Osteoblast (primary cell): ENCODE results near the gene RDH16. TPM values are rescaled to one million over a fixed set of nuclear protein-coding genes. Genes with fewer than 3 reads are reported as not detected.

Source experiments
- DNase-seq: peaks from one replicate; pipeline ENCODE4 v3.0.0; 2011; ENCODE audit warnings: low spot score, mixed read lengths; ENCODE audit not compliant: insufficient read length; ENCODE audit errors: missing footprints
- H2AFZ ChIP-seq: 2 replicates; pipeline ENCODE4 v1.6.0; 2011; ENCODE audit warnings: mild to moderate bottlenecking, low read length
- H3K27ac ChIP-seq: 2 replicates; pipeline ENCODE4 v1.5.1; 2011; ENCODE audit warnings: mild to moderate bottlenecking, low read depth, low read length, moderate library complexity
- H3K27me3 ChIP-seq: 2 replicates; pipeline ENCODE4 v1.6.0; 2012; ENCODE audit warnings: mild to moderate bottlenecking, control low read depth, inconsistent platforms, low read length, moderate library complexity; ENCODE audit not compliant: insufficient read depth
- H3K36me3 ChIP-seq: 2 replicates; pipeline ENCODE4 v1.5.1; 2011; ENCODE audit warnings: mild to moderate bottlenecking, low read length, control low read depth, moderate library complexity; ENCODE audit not compliant: insufficient read depth
- H3K4me1 ChIP-seq: 2 replicates; pipeline ENCODE4 v1.5.1; 2011; ENCODE audit warnings: mild to moderate bottlenecking, low read length, control low read depth, moderate library complexity; ENCODE audit not compliant: insufficient read depth
- H3K4me2 ChIP-seq: 2 replicates; pipeline ENCODE4 v1.6.0; 2011; ENCODE audit warnings: mild to moderate bottlenecking, low read length; ENCODE audit not compliant: insufficient read depth
- H3K4me3 ChIP-seq: fragments of 200-600 bp; sonication (generic); 3 replicates; pipeline ENCODE4 v1.5.1; 2012; ENCODE audit warnings: mild to moderate bottlenecking, low read length, inconsistent platforms; ENCODE audit not compliant: insufficient read depth
- H3K79me2 ChIP-seq: 2 replicates; pipeline ENCODE4 v1.6.0; 2012; ENCODE audit warnings: mild to moderate bottlenecking, low read length, control low read depth, inconsistent platforms; ENCODE audit not compliant: insufficient read depth
- H3K9me3 ChIP-seq: 2 replicates; pipeline ENCODE4 v1.5.1; 2011; ENCODE audit warnings: low read depth, low read length, control low read depth
- H4K20me1 ChIP-seq: 2 replicates; pipeline ENCODE4 v1.6.0; 2012; ENCODE audit warnings: mild to moderate bottlenecking, low read length, control low read depth; ENCODE audit not compliant: insufficient read depth
- total RNA-seq: library from RNA; depleted of rRNA; stranded (reverse); fragments of >200 nt; gene quantifications from 2 replicates; pipeline ENCODE4 v1.2.3, GENCODE V29; 2012
- TF ChIP-seq, protein P1 (sequence below): IDR thresholded peaks from 2 replicates; pipeline ENCODE4 v1.5.1; 2011; ENCODE audit warnings: mild to moderate bottlenecking, low read depth, low read length, moderate library complexity; ENCODE audit errors: extremely low read depth

RDH16 gene
- total RNA-seq, 1 donor = under 0.01 TPM

DNA sequence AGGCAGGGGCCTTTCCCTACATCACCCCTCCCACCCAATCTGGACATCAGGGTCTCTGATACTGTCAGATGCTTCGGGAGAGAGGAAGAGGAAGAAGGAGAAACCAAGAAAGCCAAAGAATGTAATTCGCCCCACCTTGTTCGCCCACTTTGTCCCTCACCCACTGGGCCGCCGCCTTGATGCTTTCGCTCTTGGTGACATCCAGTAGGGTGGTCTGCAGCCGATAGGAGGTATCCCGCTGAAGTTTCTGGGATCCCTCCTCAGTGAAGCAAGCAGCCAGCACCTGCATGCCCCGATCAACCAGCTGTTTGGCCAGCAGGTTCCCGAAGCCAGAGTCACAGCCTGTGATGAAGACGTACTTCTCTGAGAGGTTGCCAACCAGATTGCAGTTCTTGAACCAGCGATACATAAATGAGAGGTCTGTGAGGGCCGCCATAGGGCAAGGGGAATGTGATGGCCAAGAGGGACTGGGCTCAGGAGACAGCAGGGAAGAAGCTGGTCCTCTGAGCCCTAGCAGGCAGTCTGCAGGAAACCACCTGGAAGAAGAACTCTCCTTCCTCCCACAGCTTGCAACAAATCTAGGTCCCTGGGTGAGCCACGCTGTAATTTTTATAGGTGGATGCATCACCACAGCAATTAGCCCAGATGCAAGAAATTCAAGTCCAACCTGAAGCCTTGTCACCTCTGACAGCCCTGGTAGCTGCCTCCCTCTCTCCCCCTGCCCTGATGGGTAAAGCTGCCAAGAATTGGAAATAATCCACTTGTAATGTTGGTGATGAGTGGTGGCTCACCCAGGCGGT is 23.4 kb downstream of the RDH16 start, which contains the start of gene SDR9C7:
Gene SDR9C7, minus strand, starts transcription at position 583 of the 800 bp plus-strand sequence. Its CDS starts 147 bp downstream, at position 436.
- TF ChIP-seq, protein P1, sequence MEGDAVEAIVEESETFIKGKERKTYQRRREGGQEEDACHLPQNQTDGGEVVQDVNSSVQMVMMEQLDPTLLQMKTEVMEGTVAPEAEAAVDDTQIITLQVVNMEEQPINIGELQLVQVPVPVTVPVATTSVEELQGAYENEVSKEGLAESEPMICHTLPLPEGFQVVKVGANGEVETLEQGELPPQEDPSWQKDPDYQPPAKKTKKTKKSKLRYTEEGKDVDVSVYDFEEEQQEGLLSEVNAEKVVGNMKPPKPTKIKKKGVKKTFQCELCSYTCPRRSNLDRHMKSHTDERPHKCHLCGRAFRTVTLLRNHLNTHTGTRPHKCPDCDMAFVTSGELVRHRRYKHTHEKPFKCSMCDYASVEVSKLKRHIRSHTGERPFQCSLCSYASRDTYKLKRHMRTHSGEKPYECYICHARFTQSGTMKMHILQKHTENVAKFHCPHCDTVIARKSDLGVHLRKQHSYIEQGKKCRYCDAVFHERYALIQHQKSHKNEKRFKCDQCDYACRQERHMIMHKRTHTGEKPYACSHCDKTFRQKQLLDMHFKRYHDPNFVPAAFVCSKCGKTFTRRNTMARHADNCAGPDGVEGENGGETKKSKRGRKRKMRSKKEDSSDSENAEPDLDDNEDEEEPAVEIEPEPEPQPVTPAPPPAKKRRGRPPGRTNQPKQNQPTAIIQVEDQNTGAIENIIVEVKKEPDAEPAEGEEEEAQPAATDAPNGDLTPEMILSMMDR = no peak
- no peak within 1 kb of the TSS for H3K27ac ChIP-seq
- no peaks in the 10 kb centered on the region for H3K9me3 ChIP-seq
- DNase-seq = no peak
- H3K36me3 ChIP-seq = no peaks in the 10 kb centered on the region
- H4K20me1 ChIP-seq = no peaks in the 10 kb centered on the region
- H3K79me2 ChIP-seq = no peaks in the 10 kb centered on the region
- no peak within 1 kb of the TSS for H3K4me3 ChIP-seq
- no peaks in the 10 kb centered on the region for H3K4me1 ChIP-seq
- peaks cover 28% of the 10 kb centered on the region for H3K27me3 ChIP-seq
- H3K4me2 ChIP-seq = no peak within 1 kb of the TSS
- H2AFZ ChIP-seq = no peak within 1 kb of the TSS

DNA sequence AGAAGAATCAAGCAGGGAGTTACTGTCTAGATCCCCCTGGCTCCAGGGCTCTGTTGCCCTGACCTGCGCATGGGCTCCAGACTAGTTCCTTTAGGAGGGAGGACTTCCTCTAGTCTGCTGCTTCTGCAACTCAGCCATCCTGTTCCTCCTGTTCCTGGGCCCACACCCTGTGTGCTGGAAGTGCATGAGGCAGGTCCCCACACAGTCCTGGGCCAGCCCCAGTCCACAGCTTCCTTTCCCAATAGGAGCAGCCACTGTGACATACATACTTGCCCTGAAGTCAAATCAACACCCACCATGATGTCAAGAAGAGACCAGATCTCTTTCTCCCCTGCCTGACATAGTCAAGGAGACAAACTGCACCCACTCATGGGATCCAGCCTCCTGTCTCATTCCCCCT is 24.5 kb downstream of the RDH16 start:
- no peak overlapping the region for H3K4me2 ChIP-seq
- no peak overlapping the region for H3K4me3 ChIP-seq
- H3K27me3 ChIP-seq = peaks cover 28% of the 10 kb centered on the region
- H3K9me3 ChIP-seq = no peaks in the 10 kb centered on the region
- no peak overlapping the region for H3K27ac ChIP-seq
- no peak for DNase-seq
- H4K20me1 ChIP-seq = no peaks in the 10 kb centered on the region
- H3K79me2 ChIP-seq = no peaks in the 10 kb centered on the region
- no peaks in the 10 kb centered on the region for H3K36me3 ChIP-seq
- no peak overlapping the region for H2AFZ ChIP-seq
- TF ChIP-seq, protein P1 = no peak
- no peaks in the 10 kb centered on the region for H3K4me1 ChIP-seq

DNA sequence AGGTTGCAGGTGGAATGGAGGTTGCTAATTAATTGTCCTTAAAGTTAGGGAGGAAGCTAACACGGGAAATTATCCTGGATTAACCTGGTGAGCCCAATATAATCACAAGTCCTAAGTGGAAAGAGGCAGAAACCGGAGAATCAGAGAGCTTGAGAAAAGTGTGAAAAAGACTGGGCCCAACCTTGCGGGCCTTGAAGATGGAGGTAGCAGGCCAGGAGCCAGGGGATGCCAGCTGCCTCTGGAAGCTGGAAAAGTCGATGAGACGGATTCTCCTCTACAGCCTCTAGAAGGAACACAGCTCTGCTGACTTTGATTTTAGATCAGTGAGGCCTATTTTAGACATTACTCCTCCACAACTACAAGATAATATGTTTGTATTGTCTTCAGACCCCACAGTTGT is 25.3 kb downstream of the RDH16 start:
- Histone ChIP-seq H3K4me2 (no peak overlapping the region), H2AFZ (no peak overlapping the region), H3K36me3 (no peaks in the 10 kb centered on the region), H3K27me3 (peaks cover 27% of the 10 kb centered on the region), H4K20me1 (no peaks in the 10 kb centered on the region), H3K27ac (no peak overlapping the region), H3K4me3 (no peak overlapping the region), H3K4me1 (no peaks in the 10 kb centered on the region), H3K79me2 (no peaks in the 10 kb centered on the region), H3K9me3 (no peaks in the 10 kb centered on the region)
- TF ChIP-seq, protein P1 = no peak
- DNase-seq = no peak

DNA sequence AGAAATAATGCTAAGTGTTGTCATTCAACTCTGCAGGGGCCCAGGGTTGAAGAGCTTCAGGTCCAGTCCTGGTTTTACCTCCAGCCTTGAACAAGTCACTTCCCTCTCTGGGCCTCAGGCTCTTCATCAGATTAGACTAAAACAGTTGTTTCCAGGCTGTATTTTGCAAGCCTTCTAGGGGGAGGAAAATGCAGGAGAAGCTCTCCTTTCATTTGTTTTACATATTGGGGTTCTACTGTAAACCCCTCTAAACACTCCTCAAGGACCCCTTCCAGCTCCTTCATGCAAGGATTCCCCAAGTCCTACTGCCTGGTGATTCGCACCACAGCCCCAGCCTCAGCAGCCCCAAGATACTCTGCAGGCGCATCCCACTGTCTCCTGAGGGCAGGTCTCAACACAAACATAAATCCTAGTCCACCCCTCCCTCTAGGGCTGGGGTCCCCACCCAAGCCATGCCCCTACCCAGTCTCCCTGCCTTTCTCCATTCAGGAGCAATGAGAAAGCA is 25.9 kb downstream of the RDH16 start:
- Histone ChIP-seq H3K4me1 (no peaks in the 10 kb centered on the region), H3K27ac (no peak overlapping the region), H4K20me1 (no peaks in the 10 kb centered on the region), H3K79me2 (no peaks in the 10 kb centered on the region), H3K4me3 (no peak overlapping the region), H3K27me3 (peaks cover 29% of the 10 kb centered on the region), H3K9me3 (no peaks in the 10 kb centered on the region), H2AFZ (no peak overlapping the region), H3K4me2 (no peak overlapping the region), H3K36me3 (no peaks in the 10 kb centered on the region)
- DNase-seq = no peak
- TF ChIP-seq, protein P1 = no peak
